Stimulated activated CD4-positive, alpha-beta T cell treated with anti-CD3 and anti-CD28 coated beads, Interleukin-15, amount 100 ng/mL, for 48 hours (primary cell): Measurements from ENCODE around the gene S100A1.
"Not testable (repeated sequence)": the region's sequence is repeated elsewhere in the genome, so short reads cannot be mapped to it uniquely, and the experiment has no call there.

Experiments used
- DNase-seq, 2 donors: peaks; one replicate each; pipeline ENCODE4 v3.0.0-alpha.2; 2020; ENCODE audit warnings: low read depth in 2 of 2

The S100A1 gene

DNA sequence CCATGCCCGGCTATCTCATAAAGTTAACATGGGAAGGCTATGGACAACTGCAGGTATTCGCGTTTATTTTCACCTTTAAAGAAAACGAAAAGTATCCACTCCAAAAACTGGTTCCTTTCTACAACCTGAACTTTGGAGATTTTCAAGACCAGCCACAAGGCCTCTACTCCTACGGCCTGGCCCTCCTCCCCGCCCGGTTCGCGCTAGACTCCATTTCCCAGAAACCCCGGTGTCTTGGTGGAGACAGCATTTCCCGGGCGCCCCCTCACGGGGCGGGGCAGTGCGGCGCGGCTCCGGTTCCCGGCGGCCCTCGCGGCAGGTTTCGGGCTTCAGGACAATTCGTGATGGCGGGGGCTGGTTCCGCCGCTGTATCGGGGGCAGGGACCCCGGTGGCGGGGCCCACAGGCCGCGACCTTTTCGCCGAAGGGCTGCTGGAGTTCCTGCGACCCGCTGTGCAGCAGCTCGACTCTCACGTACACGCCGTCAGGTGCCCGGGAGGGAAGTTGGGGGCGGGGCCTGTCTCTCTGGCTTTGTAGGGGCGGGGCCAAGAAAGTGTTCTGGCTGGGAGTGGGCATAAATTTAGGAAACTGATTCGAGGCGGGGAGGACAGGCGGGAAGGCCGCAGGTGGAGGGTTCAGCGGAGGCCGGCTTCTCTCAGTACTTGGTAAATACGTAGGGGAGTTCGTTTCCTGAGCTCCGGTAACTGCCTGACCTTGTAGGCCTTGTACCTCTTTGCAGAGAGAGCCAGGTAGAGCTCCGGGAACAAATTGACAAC lies 30.4 kb downstream of the S100A1 start, which contains the start of gene SNAPIN:
SNAPIN (plus strand) TSS at position 304 of the 775 bp plus-strand sequence; CDS start at position 345, 41 bp downstream.
- peak; percentile 82 to 90 for DNase-seq

- no peak for DNase-seq
These were observed 30.9 kb downstream of the S100A1 start for GRCh38 chr1:153659175-153659534.

- DNase-seq, result no peak
These were observed 31.4 kb downstream of the S100A1 start for GRCh38 chr1:153659656-153660055.

- DNase-seq, result no peak
These were observed 33.0 kb downstream of the S100A1 start for GRCh38 chr1:153661111-153661708.

GRCh38 chr1:153662269-153662668 lies 34.0 kb downstream of the S100A1 start:
- DNase-seq, result no peak

DNA sequence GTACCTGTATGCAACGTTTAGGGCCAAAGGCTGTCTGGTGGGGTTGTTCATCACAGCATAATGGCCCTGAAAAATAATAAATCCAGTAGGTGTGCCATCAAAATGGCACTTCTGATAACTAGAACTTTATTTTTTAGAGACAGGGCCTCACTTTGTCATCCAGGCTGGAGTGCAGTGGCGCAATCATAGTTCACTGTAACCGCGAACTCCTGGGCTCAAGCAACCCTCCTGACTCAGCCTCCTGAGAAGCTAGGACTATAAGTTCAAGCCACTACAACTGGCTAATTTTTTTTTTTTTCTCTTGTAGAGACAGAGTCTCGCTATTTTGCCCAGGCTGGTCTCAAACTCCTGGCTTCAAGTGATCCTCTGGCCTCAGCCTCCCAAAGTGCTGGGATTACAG lies 35.0 kb downstream of the S100A1 start:
- no peak for DNase-seq

- DNase-seq, result no peak
These were observed 39.2 kb downstream of the S100A1 start for GRCh38 chr1:153667439-153667838.

DNA sequence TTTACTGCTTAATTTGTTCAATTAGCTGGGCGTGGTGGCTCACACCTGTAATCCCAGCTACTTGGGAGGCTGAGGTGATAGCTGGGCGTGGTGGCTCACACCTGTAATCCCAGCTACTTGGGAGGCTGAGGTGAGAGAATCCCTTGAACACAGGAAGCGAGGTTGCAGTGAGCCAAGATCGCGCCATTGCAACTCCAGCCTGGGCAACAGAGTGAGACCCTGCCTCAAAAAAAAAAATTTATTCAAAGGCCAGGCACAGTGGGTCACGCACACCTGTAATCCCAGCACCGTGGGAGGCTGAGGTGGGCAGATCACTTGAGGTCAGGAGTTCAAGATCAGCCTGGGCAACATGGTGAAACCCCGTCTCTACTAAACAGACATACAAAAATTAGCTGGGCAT lies 40.4 kb downstream of the S100A1 start:
- DNase-seq, result not testable (repeated sequence)

GRCh38 chr1:153669606-153670005 lies 41.4 kb downstream of the S100A1 start:
- DNase-seq, result no peak

DNA sequence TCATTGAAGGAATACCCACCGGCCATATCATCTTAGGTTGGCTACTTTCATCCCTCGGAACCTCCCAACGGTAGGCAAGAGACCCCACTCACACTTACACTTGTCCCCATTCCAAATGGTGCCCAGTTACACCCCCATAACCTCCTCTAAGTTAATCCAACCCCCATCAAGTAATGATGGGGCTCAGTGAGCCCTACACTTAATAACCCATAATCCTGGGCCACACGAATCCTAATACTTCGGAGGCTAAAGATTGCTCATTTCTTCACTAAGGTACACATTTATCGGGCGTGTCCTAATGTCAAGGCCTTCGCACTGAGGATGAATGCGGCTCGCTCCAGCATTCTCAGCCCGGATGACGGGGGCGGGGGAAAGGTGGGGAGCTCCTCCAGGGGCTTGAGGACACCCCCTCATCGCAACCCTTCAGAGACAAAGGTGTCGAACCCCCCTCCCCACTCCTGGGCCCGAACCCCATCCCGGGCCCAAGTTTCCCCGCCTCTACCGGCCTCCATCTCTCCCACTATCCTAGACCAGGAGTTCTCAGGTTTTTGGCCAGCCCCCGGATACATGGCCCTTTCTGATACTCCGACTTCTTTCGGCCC lies 42.1 kb downstream of the S100A1 start:
- DNase-seq, result no peak

DNA sequence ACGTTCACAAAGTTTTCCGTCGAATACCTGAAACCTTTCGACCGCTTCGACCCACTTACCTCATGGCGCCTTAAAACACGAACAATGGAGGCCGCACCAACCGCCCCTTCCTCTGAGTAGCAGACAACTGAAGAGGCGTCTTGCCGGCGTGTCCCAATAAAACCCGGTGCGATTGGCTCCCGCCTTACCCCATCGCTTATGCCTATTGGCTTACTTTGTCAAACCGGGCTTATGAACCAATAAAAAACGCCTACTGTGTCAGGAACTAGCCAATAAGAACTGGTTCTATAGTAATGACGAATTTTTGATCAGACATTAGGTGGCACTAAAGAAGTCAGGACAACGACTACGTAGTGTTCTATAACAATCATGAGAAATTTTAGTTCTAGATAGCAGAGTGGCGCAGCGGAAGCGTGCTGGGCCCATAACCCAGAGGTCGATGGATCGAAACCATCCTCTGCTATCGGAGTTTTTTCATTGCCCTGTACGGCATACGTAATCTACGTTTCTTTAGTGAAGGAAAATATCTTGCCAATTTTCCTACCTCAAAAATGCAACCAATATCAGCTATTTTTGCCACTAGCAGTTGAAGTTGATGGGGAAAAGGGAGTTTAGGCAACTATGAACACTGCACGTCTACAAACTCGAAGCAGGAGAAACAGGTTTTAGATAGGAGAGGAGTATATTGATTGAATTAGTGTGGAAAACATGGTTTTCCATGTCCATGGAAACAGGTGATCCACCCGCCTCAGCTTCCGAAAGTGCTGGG lies 42.8 kb downstream of the S100A1 start, which contains the start of gene ILF2:
ILF2 (minus strand) TSS at position 135 of the 769 bp plus-strand sequence; CDS start at position 64, 71 bp downstream.
- peak; percentile 94 to 98 for DNase-seq

DNA sequence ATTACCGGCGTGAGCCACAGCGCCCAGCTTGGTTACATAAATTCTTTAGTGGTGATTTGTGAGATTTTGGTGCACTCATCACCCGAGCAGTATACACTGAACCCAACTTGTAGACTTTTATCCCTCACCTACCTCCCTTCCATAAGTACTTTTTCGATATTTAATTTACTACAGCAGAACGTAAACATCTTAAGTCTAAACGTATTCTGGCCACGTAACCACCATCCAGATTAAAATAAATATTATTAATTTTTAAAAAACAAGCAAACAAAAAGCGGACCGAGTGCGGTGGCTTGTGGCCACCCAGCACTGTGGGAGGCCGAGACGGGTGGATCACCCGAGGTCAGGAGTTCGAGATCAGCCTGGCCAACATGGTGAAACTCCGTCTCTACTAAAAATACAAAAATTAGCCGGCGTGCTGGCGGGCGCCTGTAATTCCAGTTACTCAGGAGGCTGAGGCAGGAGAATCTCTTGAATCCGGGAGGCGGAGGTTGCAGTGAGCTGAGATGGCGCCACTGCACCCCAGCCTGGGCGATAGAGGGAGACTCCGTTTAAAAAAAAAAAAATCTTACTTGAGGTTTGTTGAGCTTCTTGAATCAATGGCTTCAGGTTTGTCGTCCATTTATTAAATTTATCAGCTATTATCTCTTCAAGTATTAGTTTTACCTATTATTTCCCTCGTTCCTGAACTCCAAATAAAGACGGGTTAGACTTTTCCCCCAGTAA lies 43.6 kb downstream of the S100A1 start:
- peak; percentile 38 to 46 for DNase-seq

- DNase-seq, result no peak
These were observed 45.3 kb downstream of the S100A1 start for GRCh38 chr1:153673511-153673910.

- DNase-seq, result no peak
These were observed 49.7 kb downstream of the S100A1 start for GRCh38 chr1:153677718-153678518.

GRCh38 chr1:153678519-153679336 lies 50.5 kb downstream of the S100A1 start, which contains the start of gene NPR1:
TSS of gene NPR1 (plus strand) at chr1:153678688. CDS start at chr1:153679109, 421 bp downstream.
- DNase-seq, result no peak

DNA sequence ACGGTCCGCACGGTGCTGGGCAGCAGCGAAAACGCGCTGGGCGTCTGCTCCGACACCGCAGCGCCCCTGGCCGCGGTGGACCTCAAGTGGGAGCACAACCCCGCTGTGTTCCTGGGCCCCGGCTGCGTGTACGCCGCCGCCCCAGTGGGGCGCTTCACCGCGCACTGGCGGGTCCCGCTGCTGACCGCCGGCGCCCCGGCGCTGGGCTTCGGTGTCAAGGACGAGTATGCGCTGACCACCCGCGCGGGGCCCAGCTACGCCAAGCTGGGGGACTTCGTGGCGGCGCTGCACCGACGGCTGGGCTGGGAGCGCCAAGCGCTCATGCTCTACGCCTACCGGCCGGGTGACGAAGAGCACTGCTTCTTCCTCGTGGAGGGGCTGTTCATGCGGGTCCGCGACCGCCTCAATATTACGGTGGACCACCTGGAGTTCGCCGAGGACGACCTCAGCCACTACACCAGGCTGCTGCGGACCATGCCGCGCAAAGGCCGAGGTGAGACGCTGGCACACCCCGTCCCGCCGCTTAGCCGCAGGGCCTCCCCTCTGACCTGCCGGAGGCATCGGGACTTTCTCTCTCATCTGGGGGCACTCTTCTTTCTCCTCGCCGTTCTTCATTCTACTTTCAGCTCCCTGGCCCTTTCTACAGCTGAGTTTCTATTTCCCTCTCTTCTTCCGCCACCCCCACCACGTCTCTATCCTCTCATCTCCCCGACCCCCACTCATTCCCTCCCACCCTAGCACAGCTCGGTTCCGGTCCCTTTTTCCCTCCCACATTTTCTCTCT lies 51.3 kb downstream of the S100A1 start:
- no peak for DNase-seq

DNA sequence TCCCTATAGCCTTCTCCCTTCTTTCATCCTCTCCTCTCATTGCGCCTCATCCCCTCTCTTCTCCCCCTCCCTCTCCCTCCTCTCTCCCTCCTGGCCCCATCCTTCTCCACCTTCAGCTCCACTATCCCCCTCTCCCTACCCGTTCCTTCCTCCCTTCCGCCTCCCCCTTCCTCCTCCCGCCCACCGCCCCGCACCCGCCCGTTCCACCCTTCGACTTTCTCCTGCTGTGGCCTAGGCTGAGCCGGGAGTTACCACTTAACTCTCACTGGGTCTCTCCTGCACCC lies 51.8 kb downstream of the S100A1 start:
- DNase-seq, result no peak
